ENCODE data around the gene PROB1. TPM values are rescaled to one million over a fixed set of nuclear protein-coding genes. Genes with fewer than 3 reads are reported as not detected.

The PROB1 gene
- total and polyA plus RNA-seq, 2 of the 13 experiments (the other 11 are each of a cell fraction or from before 2014, with no cell fraction given), result 0.69 to 1.1 TPM

DNA sequence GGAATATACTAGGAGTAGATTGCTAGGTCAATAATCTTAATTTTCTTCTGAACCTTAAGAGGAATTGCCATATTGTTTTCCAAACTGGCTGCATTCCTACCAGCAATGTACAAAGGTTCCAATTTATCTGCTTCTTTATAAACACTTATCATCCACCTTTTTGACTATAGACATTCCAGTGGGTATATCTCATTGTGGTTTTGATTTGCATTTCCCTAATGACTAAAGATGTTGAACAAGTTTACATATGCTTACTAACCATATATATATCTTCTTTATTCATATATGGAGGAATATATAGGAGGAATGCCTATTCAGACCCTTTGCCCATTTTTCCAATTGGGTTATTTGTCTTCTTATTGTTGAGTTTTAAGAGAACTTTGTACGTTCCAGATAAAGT lies 36.8 kb upstream of the PROB1 start:
- no peak for TF ChIP-seq ZNF878 (CRISPR knock-in tag; IDR thresholded peaks at IDR 0.05)
- TF ChIP-seq, protein P1, sequence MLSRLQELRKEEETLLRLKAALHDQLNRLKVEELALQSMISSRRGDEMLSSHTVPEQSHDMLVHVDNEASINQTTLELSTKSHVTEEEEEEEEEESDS (CRISPR knock-in tag; IDR thresholded peaks at IDR 0.05; ENCODE audit: borderline replicate concordance), result no peak
- TF ChIP-seq TP53 (CRISPR knock-in tag; conservative IDR thresholded peaks at IDR 0.05), result no peak
- TF ChIP-seq, protein P2, sequence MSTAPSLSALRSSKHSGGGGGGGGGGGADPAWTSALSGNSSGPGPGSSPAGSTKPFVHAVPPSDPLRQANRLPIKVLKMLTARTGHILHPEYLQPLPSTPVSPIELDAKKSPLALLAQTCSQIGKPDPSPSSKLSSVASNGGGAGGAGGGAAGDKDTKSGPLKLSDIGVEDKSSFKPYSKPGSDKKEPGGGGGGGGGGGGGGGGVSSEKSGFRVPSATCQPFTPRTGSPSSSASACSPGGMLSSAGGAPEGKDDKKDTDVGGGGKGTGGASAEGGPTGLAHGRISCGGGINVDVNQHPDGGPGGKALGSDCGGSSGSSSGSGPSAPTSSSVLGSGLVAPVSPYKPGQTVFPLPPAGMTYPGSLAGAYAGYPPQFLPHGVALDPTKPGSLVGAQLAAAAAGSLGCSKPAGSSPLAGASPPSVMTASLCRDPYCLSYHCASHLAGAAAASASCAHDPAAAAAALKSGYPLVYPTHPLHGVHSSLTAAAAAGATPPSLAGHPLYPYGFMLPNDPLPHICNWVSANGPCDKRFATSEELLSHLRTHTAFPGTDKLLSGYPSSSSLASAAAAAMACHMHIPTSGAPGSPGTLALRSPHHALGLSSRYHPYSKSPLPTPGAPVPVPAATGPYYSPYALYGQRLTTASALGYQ (CRISPR knock-in tag; IDR thresholded peaks at IDR 0.05), result no peak
- intact Hi-C loops (cut with micrococcal nuclease; ENCODE audit: unreplicated experiment) (loop anchor here (10.0 kb wide), 1 partner anchor 313 kb away; no protein-coding TSS in a partner anchor), in situ Hi-C loops (cut with HindIII; ENCODE audit: extremely low pct_ligation_motif_present, low pct_unique_long_range_greater_than_20kb) (no loop called here)
- Histone ChIP-seq H3K9me3 (ENCODE audit: low read length) (no peaks in the 10 kb centered on the region), H3K36me3 (replicated peaks in 1 of 2; ENCODE audit: control insufficient read depth in 1 of 2, insufficient read depth in 2 of 2, low read length in 2 of 2) (no peaks in the 10 kb centered on the region), H3K4me2 (ENCODE audit: low read depth, low read length) (no peak overlapping the region), H2AFZ (ENCODE audit: low read length) (no peak overlapping the region), H3K27me3 (ENCODE audit: control insufficient read depth in 1 of 2, insufficient read depth in 2 of 2, low read length in 2 of 2) (no peaks in the 10 kb centered on the region), H3K9ac (ENCODE audit: insufficient read depth, low read depth, low read length) (no peak overlapping the region), H3K4me1 (ENCODE audit: insufficient read depth, low read length) (no peaks in the 10 kb centered on the region), H3K79me2 (ENCODE audit: insufficient read depth, low read length) (no peaks in the 10 kb centered on the region), H4K20me1 (ENCODE audit: insufficient read depth, low read length) (no peaks in the 10 kb centered on the region), H3K4me3 (replicated peaks in 1 of 3; ENCODE audit: insufficient read depth in 1 of 3, low read depth in 2 of 3, low read length in 3 of 3) (no peak overlapping the region), H3K27ac (ENCODE audit: extremely low read length, insufficient read depth, low read length) (no peak overlapping the region)
- no peak for DNase-seq (ENCODE audit: low spot score)
- WGBS (ENCODE audit: low lambda C conversion rate), result 88% methylated on average over 1 of the region's 1 CpG
- no TSS peak for BruUV-seq (replicated peaks)
- POLR2A ChIA-PET, result no interaction called here
- ATAC-seq, result no peak
- FAIRE-seq, result no peak
- CTCF ChIA-PET (ENCODE audit: low intra/inter-chr PET ratio, low total read pairs), result no interaction called here

DNA sequence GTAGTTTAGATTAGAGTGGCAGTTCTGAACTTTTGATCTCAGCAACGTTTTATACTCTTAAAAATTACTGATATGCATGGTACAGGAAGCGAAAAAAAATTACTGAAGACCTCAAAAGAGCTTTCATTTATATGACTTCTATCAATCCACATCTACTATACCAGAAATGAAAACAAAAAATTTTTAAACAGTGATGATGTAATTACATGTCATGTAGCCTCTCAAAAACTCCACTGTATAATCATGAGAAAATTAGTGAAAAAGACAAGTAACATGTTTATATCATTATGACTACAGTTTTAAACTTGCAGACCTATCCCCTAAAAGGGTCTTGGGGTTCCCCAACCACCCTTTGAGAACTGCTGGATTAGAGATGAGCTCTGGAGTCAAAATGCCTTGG lies 35.1 kb upstream of the PROB1 start:
- 84% methylated on average over 2 of the region's 2 CpGs for WGBS (ENCODE audit: low lambda C conversion rate)
- ATAC-seq (no peak), DNase-seq (ENCODE audit: low spot score) (no peak), FAIRE-seq (no peak)
- ChIA-PET POLR2A (interaction anchor here (1.3 to 1.7 kb wide), 2 partner anchors 9 to 73 kb away, joined by 4 to 5 read pairs; partner anchors contain the start of gene DNAJC18), CTCF (ENCODE audit: low intra/inter-chr PET ratio, low total read pairs) (no interaction called here)
- in situ Hi-C loops (cut with HindIII; ENCODE audit: extremely low pct_ligation_motif_present, low pct_unique_long_range_greater_than_20kb), result no loop called here
- no peak overlapping the region for H3K4me3 ChIP-seq (replicated peaks in 1 of 3; ENCODE audit: insufficient read depth in 1 of 3, low read depth in 2 of 3, low read length in 3 of 3)
- no peak overlapping the region for H3K4me2 ChIP-seq (ENCODE audit: low read depth, low read length)
- H3K9ac ChIP-seq (ENCODE audit: insufficient read depth, low read depth, low read length), result no peak overlapping the region
- no peaks in the 10 kb centered on the region for H3K27me3 ChIP-seq (ENCODE audit: control insufficient read depth in 1 of 2, insufficient read depth in 2 of 2, low read length in 2 of 2)
- no peaks in the 10 kb centered on the region for H4K20me1 ChIP-seq (ENCODE audit: insufficient read depth, low read length)
- peaks cover 0 to 3% of the 10 kb centered on the region in 2 experiments; a peak in 1 of 5 replicates for H3K36me3 ChIP-seq (replicated peaks in 1 of 2; ENCODE audit: control insufficient read depth in 1 of 2, insufficient read depth in 2 of 2, low read length in 2 of 2)
- H3K9me3 ChIP-seq (ENCODE audit: low read length), result no peaks in the 10 kb centered on the region
- H2AFZ ChIP-seq (ENCODE audit: low read length), result no peak overlapping the region
- no TSS peak for BruUV-seq (replicated peaks)
- no peak overlapping the region for H3K27ac ChIP-seq (ENCODE audit: extremely low read length, insufficient read depth, low read length)
- no peaks in the 10 kb centered on the region for H3K79me2 ChIP-seq (ENCODE audit: insufficient read depth, low read length)
- intact Hi-C loops (cut with micrococcal nuclease; ENCODE audit: unreplicated experiment), result loop anchor here (10.0 kb wide), 1 partner anchor 315 kb away; no protein-coding TSS in a partner anchor
- no peaks in the 10 kb centered on the region for H3K4me1 ChIP-seq (ENCODE audit: insufficient read depth, low read length)
- TF ChIP-seq TSC22D2 (CRISPR knock-in tag; IDR thresholded peaks at IDR 0.05; ENCODE audit: borderline replicate concordance) (no peak), ZNF496 (CRISPR knock-in tag; IDR thresholded peaks at IDR 0.05; ENCODE audit: insufficient replicate concordance) (no peak), ZNF879 (CRISPR knock-in tag; IDR thresholded peaks at IDR 0.05) (no peak), KDM1A (CRISPR knock-in tag; IDR thresholded peaks at IDR 0.05) (no peak), ZNF530 (CRISPR knock-in tag; IDR thresholded peaks at IDR 0.05; ENCODE audit: low read depth) (no peak), DNMT3B (CRISPR knock-in tag; conservative IDR thresholded peaks at IDR 0.05) (no peak), RARA (CRISPR knock-in tag; IDR thresholded peaks at IDR 0.05) (no peak), NCOR1 (IDR thresholded peaks at IDR 0.05; ENCODE audit: borderline replicate concordance, low read length) (no peak), ZSCAN20 (CRISPR knock-in tag; IDR thresholded peaks at IDR 0.05; ENCODE audit: borderline replicate concordance) (no peak)
- TF ChIP-seq, protein P3, sequence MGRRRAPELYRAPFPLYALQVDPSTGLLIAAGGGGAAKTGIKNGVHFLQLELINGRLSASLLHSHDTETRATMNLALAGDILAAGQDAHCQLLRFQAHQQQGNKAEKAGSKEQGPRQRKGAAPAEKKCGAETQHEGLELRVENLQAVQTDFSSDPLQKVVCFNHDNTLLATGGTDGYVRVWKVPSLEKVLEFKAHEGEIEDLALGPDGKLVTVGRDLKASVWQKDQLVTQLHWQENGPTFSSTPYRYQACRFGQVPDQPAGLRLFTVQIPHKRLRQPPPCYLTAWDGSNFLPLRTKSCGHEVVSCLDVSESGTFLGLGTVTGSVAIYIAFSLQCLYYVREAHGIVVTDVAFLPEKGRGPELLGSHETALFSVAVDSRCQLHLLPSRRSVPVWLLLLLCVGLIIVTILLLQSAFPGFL (CRISPR knock-in tag; IDR thresholded peaks at IDR 0.05), result no peak
